ENCODE data around the gene DOK3. TPM values are rescaled to one million over a fixed set of nuclear protein-coding genes. Genes with fewer than 3 reads are reported as not detected.
A peak's percentile ranks its signal among the peaks of the same experiment; 100 is the strongest.

Gene DOK3
- total and polyA plus RNA-seq, 2 of the 13 experiments (the other 11 are each of a cell fraction or from before 2014, with no cell fraction given), result 1.4 to 1.5 TPM

DNA sequence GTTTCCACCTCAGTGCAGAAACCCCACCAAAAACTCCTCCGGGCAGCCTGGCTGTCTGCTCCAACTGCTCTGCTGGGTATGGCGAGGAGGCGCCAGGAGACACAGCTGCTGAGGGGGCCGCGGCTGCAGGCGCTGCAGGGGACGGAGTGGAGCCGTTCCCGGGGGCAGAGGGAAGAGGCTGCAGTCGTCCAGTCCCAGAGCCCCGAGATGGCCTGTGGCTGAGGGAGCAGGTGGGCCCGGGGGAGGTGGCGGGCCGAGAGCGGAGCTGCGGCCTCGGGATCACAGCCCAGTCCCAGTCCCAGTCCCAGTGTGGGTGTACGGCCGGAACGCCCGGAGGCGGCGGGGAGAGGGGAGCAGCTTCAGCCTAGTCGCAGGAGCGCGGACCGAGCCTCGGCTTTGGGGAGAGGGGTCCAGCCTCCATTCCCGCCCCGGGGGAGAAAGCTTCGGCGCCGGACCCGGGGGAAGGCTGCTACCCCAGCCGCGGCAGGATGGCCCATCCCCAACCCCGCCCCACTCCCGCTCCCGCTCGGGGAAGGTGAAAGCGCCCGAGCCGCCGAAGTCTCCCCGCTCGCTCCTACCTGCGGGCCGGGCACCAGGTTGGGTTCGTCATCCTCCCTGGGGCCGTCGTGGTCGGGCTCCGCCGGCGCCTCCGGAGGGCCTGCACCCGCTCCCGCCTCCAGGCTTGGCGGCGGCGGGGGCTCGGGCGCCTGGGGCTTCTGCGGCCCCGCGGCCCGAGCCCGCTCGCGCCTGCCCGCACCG is 44.2 kb upstream of the DOK3 start (continued):
- TF ChIP-seq IRX3 (CRISPR knock-in tag; IDR thresholded peaks at IDR 0.05; ENCODE audit: borderline replicate concordance, low read depth) (0 out of 2 replicates have a peak, but pooled peaks have one; percentile 28), HDAC1 (CRISPR knock-in tag; IDR thresholded peaks at IDR 0.05) (0 out of 2 replicates have a peak, but pooled peaks have one; percentile 32), ESRRA (CRISPR knock-in tag; IDR thresholded peaks at IDR 0.05; ENCODE audit: low read depth) (no peak), SP4 (CRISPR knock-in tag; IDR thresholded peaks at IDR 0.05) (peak; percentile 34; the same call in 1 of the 2 replicates), CBX5 (CRISPR knock-in tag; IDR thresholded peaks at IDR 0.05; ENCODE audit: borderline replicate concordance) (no peak), POGK (CRISPR knock-in tag; conservative IDR thresholded peaks at IDR 0.05) (0 out of 2 replicates have a peak, but pooled peaks have one; percentile 24), SIN3A (IDR thresholded peaks at IDR 0.05; ENCODE audit: borderline replicate concordance, low read depth, low read length) (peak; percentile 11; the same call in 1 of the 2 replicates), RARG (CRISPR knock-in tag; IDR thresholded peaks at IDR 0.05; ENCODE audit: low read depth) (no peak), ZNF850 (CRISPR knock-in tag; conservative IDR thresholded peaks at IDR 0.05) (0 out of 2 replicates have a peak, but pooled peaks have one; percentile 22), ZFY (CRISPR knock-in tag; IDR thresholded peaks at IDR 0.05) (peak; percentile 50), CEBPZ (IDR thresholded peaks at IDR 0.05; ENCODE audit: low read length) (no peak)
- TF ChIP-seq, protein P1, sequence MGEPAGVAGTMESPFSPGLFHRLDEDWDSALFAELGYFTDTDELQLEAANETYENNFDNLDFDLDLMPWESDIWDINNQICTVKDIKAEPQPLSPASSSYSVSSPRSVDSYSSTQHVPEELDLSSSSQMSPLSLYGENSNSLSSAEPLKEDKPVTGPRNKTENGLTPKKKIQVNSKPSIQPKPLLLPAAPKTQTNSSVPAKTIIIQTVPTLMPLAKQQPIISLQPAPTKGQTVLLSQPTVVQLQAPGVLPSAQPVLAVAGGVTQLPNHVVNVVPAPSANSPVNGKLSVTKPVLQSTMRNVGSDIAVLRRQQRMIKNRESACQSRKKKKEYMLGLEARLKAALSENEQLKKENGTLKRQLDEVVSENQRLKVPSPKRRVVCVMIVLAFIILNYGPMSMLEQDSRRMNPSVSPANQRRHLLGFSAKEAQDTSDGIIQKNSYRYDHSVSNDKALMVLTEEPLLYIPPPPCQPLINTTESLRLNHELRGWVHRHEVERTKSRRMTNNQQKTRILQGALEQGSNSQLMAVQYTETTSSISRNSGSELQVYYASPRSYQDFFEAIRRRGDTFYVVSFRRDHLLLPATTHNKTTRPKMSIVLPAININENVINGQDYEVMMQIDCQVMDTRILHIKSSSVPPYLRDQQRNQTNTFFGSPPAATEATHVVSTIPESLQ (CRISPR knock-in tag; conservative IDR thresholded peaks at IDR 0.05), result no peak
- TF ChIP-seq, protein P2, sequence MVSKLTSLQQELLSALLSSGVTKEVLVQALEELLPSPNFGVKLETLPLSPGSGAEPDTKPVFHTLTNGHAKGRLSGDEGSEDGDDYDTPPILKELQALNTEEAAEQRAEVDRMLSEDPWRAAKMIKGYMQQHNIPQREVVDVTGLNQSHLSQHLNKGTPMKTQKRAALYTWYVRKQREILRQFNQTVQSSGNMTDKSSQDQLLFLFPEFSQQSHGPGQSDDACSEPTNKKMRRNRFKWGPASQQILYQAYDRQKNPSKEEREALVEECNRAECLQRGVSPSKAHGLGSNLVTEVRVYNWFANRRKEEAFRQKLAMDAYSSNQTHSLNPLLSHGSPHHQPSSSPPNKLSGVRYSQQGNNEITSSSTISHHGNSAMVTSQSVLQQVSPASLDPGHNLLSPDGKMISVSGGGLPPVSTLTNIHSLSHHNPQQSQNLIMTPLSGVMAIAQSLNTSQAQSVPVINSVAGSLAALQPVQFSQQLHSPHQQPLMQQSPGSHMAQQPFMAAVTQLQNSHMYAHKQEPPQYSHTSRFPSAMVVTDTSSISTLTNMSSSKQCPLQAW (CRISPR knock-in tag; IDR thresholded peaks at IDR 0.05), result peak; percentile 11; the same call in 1 of the 2 replicates
- TF ChIP-seq, protein P3, sequence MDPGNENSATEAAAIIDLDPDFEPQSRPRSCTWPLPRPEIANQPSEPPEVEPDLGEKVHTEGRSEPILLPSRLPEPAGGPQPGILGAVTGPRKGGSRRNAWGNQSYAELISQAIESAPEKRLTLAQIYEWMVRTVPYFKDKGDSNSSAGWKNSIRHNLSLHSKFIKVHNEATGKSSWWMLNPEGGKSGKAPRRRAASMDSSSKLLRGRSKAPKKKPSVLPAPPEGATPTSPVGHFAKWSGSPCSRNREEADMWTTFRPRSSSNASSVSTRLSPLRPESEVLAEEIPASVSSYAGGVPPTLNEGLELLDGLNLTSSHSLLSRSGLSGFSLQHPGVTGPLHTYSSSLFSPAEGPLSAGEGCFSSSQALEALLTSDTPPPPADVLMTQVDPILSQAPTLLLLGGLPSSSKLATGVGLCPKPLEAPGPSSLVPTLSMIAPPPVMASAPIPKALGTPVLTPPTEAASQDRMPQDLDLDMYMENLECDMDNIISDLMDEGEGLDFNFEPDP (CRISPR knock-in tag; conservative IDR thresholded peaks at IDR 0.05), result no peak
